GM18499 (cell line): Measurements from ENCODE around the gene DIPK1C.

ENCODE experiments used
- ATAC-seq: cut with Tn5 transposase; IDR thresholded peaks from one replicate; pipeline ENCODE4 v1.9.1; 2021; ENCODE audit warnings: moderate number of reproducible peaks; ENCODE audit not compliant: insufficient read depth, unreplicated experiment

The DIPK1C gene

GRCh38 chr18:74486119-74486849 lies 29.2 kb upstream of the DIPK1C start:
- no peak for ATAC-seq

- ATAC-seq, result no peak
These were observed 25.6 kb upstream of the DIPK1C start for GRCh38 chr18:74482697-74483096.

- no peak for ATAC-seq
These were observed 23.1 kb upstream of the DIPK1C start for GRCh38 chr18:74480149-74480651.

GRCh38 chr18:74479486-74480148 lies 22.5 kb upstream of the DIPK1C start:
- ATAC-seq, result no peak

- ATAC-seq, result no peak
These were observed 21.8 kb upstream of the DIPK1C start for GRCh38 chr18:74478880-74479279.

GRCh38 chr18:74478316-74478715 lies 21.2 kb upstream of the DIPK1C start:
- ATAC-seq, result no peak

GRCh38 chr18:74477771-74478170 lies 20.7 kb upstream of the DIPK1C start:
- ATAC-seq, result no peak

GRCh38 chr18:74476140-74476539 lies 19.0 kb upstream of the DIPK1C start:
- ATAC-seq, result no peak

GRCh38 chr18:74473976-74474640 lies 17.0 kb upstream of the DIPK1C start:
- ATAC-seq, result no peak

GRCh38 chr18:74472312-74472711 lies 15.2 kb upstream of the DIPK1C start:
- ATAC-seq, result no peak

- ATAC-seq, result no peak
These were observed 11.5 kb upstream of the DIPK1C start for GRCh38 chr18:74468547-74469061.

GRCh38 chr18:74465775-74466174 lies 8.7 kb upstream of the DIPK1C start:
- ATAC-seq, result no peak

- no peak for ATAC-seq
These were observed 6.9 kb upstream of the DIPK1C start for GRCh38 chr18:74463983-74464382.

- no peak for ATAC-seq
These were observed 6.1 kb upstream of the DIPK1C start for GRCh38 chr18:74463254-74463653.

- ATAC-seq, result no peak
These were observed 3.7 kb upstream of the DIPK1C start for GRCh38 chr18:74460825-74461224.

GRCh38 chr18:74459889-74460288 lies 2.8 kb upstream of the DIPK1C start:
- no peak for ATAC-seq

GRCh38 chr18:74457725-74458421 lies 765 bp upstream of the DIPK1C start:
- ATAC-seq, result no peak

- ATAC-seq, result no peak
These were observed 612 bp downstream of the DIPK1C start for GRCh38 chr18:74456349-74457042.

GRCh38 chr18:74456017-74456348 lies 1.1 kb downstream of the DIPK1C start:
- no peak for ATAC-seq

- ATAC-seq, result no peak
These were observed 1.7 kb downstream of the DIPK1C start for GRCh38 chr18:74455386-74455785.
